ENCODE data around the gene MAP1A. TPM values are rescaled to one million over a fixed set of nuclear protein-coding genes. Genes with fewer than 3 reads are reported as not detected.

MAP1A gene
- total and polyA plus RNA-seq, 2 experiments from 2014 or later, result 0.81 to 2.0 TPM

- H3K4me1 Mint-ChIP-seq, result peaks cover 28% of the 10 kb centered on the region
- H3K27ac ChIP-seq (ENCODE audit: low read depth), result no peak overlapping the region
- no peak overlapping the region for H2AFZ ChIP-seq
- no peak for TF ChIP-seq POLR2AphosphoS5 (IDR thresholded peaks at IDR 0.05; ENCODE audit: low read depth)
- TF ChIP-seq CTCF (conservative IDR thresholded peaks at IDR 0.05; ENCODE audit: low read depth in 2 of 2), result no peak
- TF ChIP-seq ZNF331 (CRISPR knock-in tag; IDR thresholded peaks at IDR 0.05; ENCODE audit: low read depth), result no peak
- no peak for TF ChIP-seq CREB1 (CRISPR knock-in tag; IDR thresholded peaks at IDR 0.05; ENCODE audit: low read depth)
- TF ChIP-seq NANOG (IDR thresholded peaks at IDR 0.05; ENCODE audit: borderline replicate concordance), result no peak
- no peak for TF ChIP-seq ZNF114 (CRISPR knock-in tag; IDR thresholded peaks at IDR 0.05)
- TF ChIP-seq REST (IDR thresholded peaks at IDR 0.05; ENCODE audit: unreplicated experiment), result no peak
- TF ChIP-seq STAT1 (IDR thresholded peaks at IDR 0.05; ENCODE audit: unreplicated experiment), result no peak
- no peak for TF ChIP-seq EZH2phosphoT487 (IDR thresholded peaks at IDR 0.05; ENCODE audit: unreplicated experiment)
- no peak for TF ChIP-seq EZH2 (IDR thresholded peaks at IDR 0.05; ENCODE audit: low read depth, unreplicated experiment)
- TF ChIP-seq JUNB (IDR thresholded peaks at IDR 0.05; ENCODE audit: unreplicated experiment), result no peak
- TF ChIP-seq ETS1 (IDR thresholded peaks at IDR 0.05), result no peak
- TF ChIP-seq ZNF462 (CRISPR knock-in tag; IDR thresholded peaks at IDR 0.05), result no peak
- H3K9me3 Mint-ChIP-seq, result peaks cover 3% of the 10 kb centered on the region; the same call in 2 of the 3 replicates
- peaks cover 8% of the 10 kb centered on the region; the same call in 1 of the 2 replicates for H3K4me1 ChIP-seq (ENCODE audit: insufficient read depth)
- H3K27me3 Mint-ChIP-seq (ENCODE audit: insufficient read depth, low read depth, poor library complexity), result peaks cover 3% of the 10 kb centered on the region
- ATAC-seq (no peak; the same call in 2 of the 3 replicates), DNase-seq (ENCODE audit: low spot score) (no peak)
- H3K4me3 Mint-ChIP-seq, result no peak overlapping the region
- no peaks in the 10 kb centered on the region for H3K36me3 ChIP-seq (ENCODE audit: insufficient read depth)
- no peaks in the 10 kb centered on the region for H3K79me2 ChIP-seq (replicated peaks; ENCODE audit: insufficient read depth)
- H3F3A ChIP-seq (replicated peaks; ENCODE audit: low read depth), result no peaks in the 10 kb centered on the region
- no peaks in the 10 kb centered on the region for H3K9me2 ChIP-seq (ENCODE audit: insufficient read depth)
- H4K20me1 ChIP-seq (replicated peaks; ENCODE audit: insufficient read depth), result no peaks in the 10 kb centered on the region
- H3K27ac Mint-ChIP-seq, result no peak overlapping the region
- no peaks in the 10 kb centered on the region for H3K27me3 ChIP-seq (ENCODE audit: insufficient read depth)
- peaks cover 10% of the 10 kb centered on the region; the same call in 2 of the 3 replicates for H3K36me3 Mint-ChIP-seq (ENCODE audit: low read depth)
- H3K4me3 ChIP-seq, result no peak overlapping the region
- H3K4me2 ChIP-seq, result no peak overlapping the region; the same call in 1 of the 2 replicates
Measured at GRCh38 chr15:43529587-43530345, 12.4 kb downstream of the MAP1A start.
